Neural cell (in vitro differentiated cells): ENCODE data around the gene IL36G.

Experiments used
- CTCF ChIP-seq: fragments of 450-650 bp; IDR thresholded peaks from 2 replicates; pipeline ENCODE4 v1.5.1; 2014; ENCODE audit warnings: antibody characterized with exemption, mild to moderate bottlenecking, moderate library complexity; ENCODE audit not compliant: poor library complexity, severe bottlenecking
- RAD21 ChIP-seq: fragments of 450-650 bp; conservative IDR thresholded peaks from 2 replicates; pipeline ENCODE4 v1.6.1; 2014; ENCODE audit warnings: antibody characterized with exemption, mild to moderate bottlenecking, moderate library complexity

- no peak for TF ChIP-seq CTCF
- no peak for TF ChIP-seq RAD21
Observed at GRCh38 chr2:112977559-112978056, at the start of gene IL36G.
